ENCODE measurements around the gene GSX2.

GRCh38 chr4:54066088-54066415 is 33.9 kb upstream of the GSX2 start:
- TF ChIP-seq EZH2 (IDR thresholded peaks at IDR 0.05; ENCODE audit: low read length), result no peak
- no peak for TF ChIP-seq CTCF (optimal IDR thresholded peaks at IDR 0.05 in 1 of 3, IDR thresholded peaks at IDR 0.05 in 1 of 3, conservative IDR thresholded peaks at IDR 0.05 in 1 of 3; ENCODE audit: extremely low read depth in 1 of 3, insufficient read depth in 2 of 3, low read length in 3 of 3)
